Measurements from ENCODE around the gene INSL3. TPM values are rescaled to one million over a fixed set of nuclear protein-coding genes. Genes with fewer than 3 reads are reported as not detected.

The INSL3 gene
- total and polyA plus RNA-seq, 4 donors = 0.22 TPM; not detected in 3

DNA sequence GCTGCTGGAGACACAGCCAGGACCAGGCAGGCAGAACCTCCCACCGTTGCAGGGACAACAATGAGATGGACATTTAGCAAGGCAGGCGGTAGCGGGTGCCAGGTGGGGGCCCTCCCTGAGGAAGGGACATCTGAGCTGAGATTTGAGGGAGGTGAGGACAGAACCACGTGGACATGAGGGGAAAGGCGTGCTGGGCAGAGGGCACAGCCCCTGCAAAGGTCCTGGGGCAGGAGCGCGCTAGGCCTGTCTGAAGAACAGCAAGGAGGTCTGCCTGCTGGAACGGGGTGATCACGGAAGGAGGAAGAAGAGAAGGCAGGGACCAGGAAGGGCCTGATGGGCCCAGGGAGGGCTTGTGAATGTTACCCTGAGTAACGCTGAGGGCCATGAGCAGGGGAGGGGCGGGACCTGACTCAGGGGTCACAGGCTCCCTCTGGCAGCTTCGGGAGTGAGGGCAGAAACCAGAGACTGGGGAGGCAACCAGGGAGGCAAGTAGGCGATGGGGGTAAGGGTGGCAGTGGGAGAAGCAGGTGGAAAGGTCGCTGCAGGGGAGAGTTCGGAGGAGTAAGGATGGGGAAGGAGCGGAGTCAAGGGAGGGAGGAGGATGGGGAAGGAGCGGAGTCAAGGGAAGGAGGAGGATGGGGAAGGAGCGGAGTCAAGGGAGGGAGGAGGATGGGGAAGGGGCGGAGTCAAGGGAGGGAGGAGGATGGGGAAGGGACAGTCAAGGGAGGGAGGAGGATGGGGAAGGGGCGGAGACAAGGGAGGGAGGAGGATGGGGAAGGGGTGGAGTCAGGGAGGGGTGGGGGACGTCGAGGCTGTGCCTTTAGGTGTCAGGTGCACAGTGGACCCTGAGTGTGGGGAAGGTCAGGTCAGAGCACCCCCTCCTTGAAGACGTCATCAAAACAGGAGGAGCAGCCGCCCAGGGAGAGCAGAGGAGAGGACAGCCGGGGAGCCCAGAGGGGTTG, 42.1 kb downstream of the INSL3 start:
- no peak overlapping the region for H3K9ac ChIP-seq (ENCODE audit: low read depth in 1 of 2, low read length in 2 of 2)
- no peak overlapping the region for H3K4me3 ChIP-seq (ENCODE audit: low read depth in 1 of 3, low read length in 3 of 3)
- peaks cover 0 to 4% (median 0%) of the 10 kb centered on the region in 4 donors for H3K4me1 ChIP-seq (ENCODE audit: control insufficient read depth in 4 of 4, insufficient read depth in 4 of 4, low read length in 3 of 4)
- 21% methylated on average over 25 of the region's 25 CpGs for WGBS
- no peaks in the 10 kb centered on the region for H3K36me3 ChIP-seq (ENCODE audit: control insufficient read depth in 4 of 4, insufficient read depth in 3 of 4, low read depth in 1 of 4, low read length in 3 of 4)
- H3K27me3 ChIP-seq (ENCODE audit: control insufficient read depth in 4 of 4, insufficient read depth in 4 of 4, low read length in 3 of 4) = no peaks in the 10 kb centered on the region
- no peak for DNase-seq (ENCODE audit: low spot score)
- TF ChIP-seq YY1 (IDR thresholded peaks at IDR 0.05) = no peak
- TF ChIP-seq, protein P1, sequence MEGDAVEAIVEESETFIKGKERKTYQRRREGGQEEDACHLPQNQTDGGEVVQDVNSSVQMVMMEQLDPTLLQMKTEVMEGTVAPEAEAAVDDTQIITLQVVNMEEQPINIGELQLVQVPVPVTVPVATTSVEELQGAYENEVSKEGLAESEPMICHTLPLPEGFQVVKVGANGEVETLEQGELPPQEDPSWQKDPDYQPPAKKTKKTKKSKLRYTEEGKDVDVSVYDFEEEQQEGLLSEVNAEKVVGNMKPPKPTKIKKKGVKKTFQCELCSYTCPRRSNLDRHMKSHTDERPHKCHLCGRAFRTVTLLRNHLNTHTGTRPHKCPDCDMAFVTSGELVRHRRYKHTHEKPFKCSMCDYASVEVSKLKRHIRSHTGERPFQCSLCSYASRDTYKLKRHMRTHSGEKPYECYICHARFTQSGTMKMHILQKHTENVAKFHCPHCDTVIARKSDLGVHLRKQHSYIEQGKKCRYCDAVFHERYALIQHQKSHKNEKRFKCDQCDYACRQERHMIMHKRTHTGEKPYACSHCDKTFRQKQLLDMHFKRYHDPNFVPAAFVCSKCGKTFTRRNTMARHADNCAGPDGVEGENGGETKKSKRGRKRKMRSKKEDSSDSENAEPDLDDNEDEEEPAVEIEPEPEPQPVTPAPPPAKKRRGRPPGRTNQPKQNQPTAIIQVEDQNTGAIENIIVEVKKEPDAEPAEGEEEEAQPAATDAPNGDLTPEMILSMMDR (IDR thresholded peaks at IDR 0.05; ENCODE audit: low read depth, low read length, missing input control) = no peak
- TF ChIP-seq, protein P2, sequence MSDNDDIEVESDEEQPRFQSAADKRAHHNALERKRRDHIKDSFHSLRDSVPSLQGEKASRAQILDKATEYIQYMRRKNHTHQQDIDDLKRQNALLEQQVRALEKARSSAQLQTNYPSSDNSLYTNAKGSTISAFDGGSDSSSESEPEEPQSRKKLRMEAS (IDR thresholded peaks at IDR 0.05) = no peak
- no peak for TF ChIP-seq FOXA2 (IDR thresholded peaks at IDR 0.05)
- TF ChIP-seq JUND (IDR thresholded peaks at IDR 0.05) = no peak
- TF ChIP-seq GABPA (IDR thresholded peaks at IDR 0.05 in 1 of 2, conservative IDR thresholded peaks at IDR 0.05 in 1 of 2) = no peak
- TF ChIP-seq, protein P3, sequence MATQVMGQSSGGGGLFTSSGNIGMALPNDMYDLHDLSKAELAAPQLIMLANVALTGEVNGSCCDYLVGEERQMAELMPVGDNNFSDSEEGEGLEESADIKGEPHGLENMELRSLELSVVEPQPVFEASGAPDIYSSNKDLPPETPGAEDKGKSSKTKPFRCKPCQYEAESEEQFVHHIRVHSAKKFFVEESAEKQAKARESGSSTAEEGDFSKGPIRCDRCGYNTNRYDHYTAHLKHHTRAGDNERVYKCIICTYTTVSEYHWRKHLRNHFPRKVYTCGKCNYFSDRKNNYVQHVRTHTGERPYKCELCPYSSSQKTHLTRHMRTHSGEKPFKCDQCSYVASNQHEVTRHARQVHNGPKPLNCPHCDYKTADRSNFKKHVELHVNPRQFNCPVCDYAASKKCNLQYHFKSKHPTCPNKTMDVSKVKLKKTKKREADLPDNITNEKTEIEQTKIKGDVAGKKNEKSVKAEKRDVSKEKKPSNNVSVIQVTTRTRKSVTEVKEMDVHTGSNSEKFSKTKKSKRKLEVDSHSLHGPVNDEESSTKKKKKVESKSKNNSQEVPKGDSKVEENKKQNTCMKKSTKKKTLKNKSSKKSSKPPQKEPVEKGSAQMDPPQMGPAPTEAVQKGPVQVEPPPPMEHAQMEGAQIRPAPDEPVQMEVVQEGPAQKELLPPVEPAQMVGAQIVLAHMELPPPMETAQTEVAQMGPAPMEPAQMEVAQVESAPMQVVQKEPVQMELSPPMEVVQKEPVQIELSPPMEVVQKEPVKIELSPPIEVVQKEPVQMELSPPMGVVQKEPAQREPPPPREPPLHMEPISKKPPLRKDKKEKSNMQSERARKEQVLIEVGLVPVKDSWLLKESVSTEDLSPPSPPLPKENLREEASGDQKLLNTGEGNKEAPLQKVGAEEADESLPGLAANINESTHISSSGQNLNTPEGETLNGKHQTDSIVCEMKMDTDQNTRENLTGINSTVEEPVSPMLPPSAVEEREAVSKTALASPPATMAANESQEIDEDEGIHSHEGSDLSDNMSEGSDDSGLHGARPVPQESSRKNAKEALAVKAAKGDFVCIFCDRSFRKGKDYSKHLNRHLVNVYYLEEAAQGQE (IDR thresholded peaks at IDR 0.05) = no peak
- TF ChIP-seq, protein P4, sequence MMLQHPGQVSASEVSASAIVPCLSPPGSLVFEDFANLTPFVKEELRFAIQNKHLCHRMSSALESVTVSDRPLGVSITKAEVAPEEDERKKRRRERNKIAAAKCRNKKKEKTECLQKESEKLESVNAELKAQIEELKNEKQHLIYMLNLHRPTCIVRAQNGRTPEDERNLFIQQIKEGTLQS (IDR thresholded peaks at IDR 0.05) = no peak
- no peak for TF ChIP-seq FOXA1 (IDR thresholded peaks at IDR 0.05)
- TF ChIP-seq RAD21 (IDR thresholded peaks at IDR 0.05) = no peak
- TF ChIP-seq, protein P5, sequence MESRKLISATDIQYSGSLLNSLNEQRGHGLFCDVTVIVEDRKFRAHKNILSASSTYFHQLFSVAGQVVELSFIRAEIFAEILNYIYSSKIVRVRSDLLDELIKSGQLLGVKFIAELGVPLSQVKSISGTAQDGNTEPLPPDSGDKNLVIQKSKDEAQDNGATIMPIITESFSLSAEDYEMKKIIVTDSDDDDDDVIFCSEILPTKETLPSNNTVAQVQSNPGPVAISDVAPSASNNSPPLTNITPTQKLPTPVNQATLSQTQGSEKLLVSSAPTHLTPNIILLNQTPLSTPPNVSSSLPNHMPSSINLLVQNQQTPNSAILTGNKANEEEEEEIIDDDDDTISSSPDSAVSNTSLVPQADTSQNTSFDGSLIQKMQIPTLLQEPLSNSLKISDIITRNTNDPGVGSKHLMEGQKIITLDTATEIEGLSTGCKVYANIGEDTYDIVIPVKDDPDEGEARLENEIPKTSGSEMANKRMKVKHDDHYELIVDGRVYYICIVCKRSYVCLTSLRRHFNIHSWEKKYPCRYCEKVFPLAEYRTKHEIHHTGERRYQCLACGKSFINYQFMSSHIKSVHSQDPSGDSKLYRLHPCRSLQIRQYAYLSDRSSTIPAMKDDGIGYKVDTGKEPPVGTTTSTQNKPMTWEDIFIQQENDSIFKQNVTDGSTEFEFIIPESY (IDR thresholded peaks at IDR 0.05) = no peak
- TF ChIP-seq SP1 (IDR thresholded peaks at IDR 0.05) = no peak
- TF ChIP-seq NR2F2 (IDR thresholded peaks at IDR 0.05) = no peak
- TF ChIP-seq TAF1 (conservative IDR thresholded peaks at IDR 0.05) = no peak
- TF ChIP-seq RXRA (IDR thresholded peaks at IDR 0.05) = no peak
- TF ChIP-seq HNF4G (IDR thresholded peaks at IDR 0.05) = no peak
- no peak for TF ChIP-seq HNF4A (conservative IDR thresholded peaks at IDR 0.05)
- no peak for TF ChIP-seq EGR1 (IDR thresholded peaks at IDR 0.05; ENCODE audit: low read depth in 2 of 2)
- H3K9me3 ChIP-seq (ENCODE audit: control insufficient read depth in 4 of 4, low read length in 3 of 4) = no peaks in the 10 kb centered on the region
- H3K27ac ChIP-seq (ENCODE audit: low read depth in 1 of 2, low read length in 2 of 2) = no peak overlapping the region

Data from liver (tissue), 9 donors.